IPS-20b (cell line): ENCODE data around the gene CBARP.
A peak's percentile ranks its signal among the peaks of the same experiment; 100 is the strongest.
"Not testable (repeated sequence)": the region's sequence is repeated elsewhere in the genome, so short reads cannot be mapped to it uniquely, and the experiment has no call there.

Source experiments
- H3K27ac ChIP-seq: one replicate; pipeline ENCODE4 v1.5.1; 2013; ENCODE audit warnings: low read length
- H3K27me3 ChIP-seq: 2 replicates; pipeline ENCODE4 v1.6.1; 2013; ENCODE audit warnings: mild to moderate bottlenecking, low read length, inconsistent platforms; ENCODE audit not compliant: insufficient read depth
- H3K36me3 ChIP-seq: 2 replicates; pipeline ENCODE4 v1.6.1; 2013; ENCODE audit warnings: low read depth, mild to moderate bottlenecking, inconsistent platforms, low read length, moderate library complexity; ENCODE audit not compliant: insufficient read depth
- H3K4me1 ChIP-seq: 2 replicates; pipeline ENCODE4 v1.6.1; 2013; ENCODE audit warnings: mild to moderate bottlenecking, control low read depth, inconsistent platforms, low read length, moderate library complexity; ENCODE audit not compliant: insufficient read depth
- H3K4me3 ChIP-seq: 2 replicates; pipeline ENCODE4 v1.5.1; 2013; ENCODE audit warnings: mild to moderate bottlenecking, low read length, inconsistent platforms
- H3K9ac ChIP-seq: 2 replicates; pipeline ENCODE4 v1.6.1; 2013; ENCODE audit warnings: low read depth, mild to moderate bottlenecking, inconsistent platforms, low read length, moderate library complexity
- H3K9me3 ChIP-seq: 2 replicates; pipeline ENCODE4 v1.6.1; 2013; ENCODE audit warnings: mild to moderate bottlenecking, low read depth, low read length, inconsistent platforms; ENCODE audit not compliant: insufficient read depth

Gene CBARP

GRCh38 chr19:1214862-1215731, 22.7 kb downstream of the CBARP start:
- no peaks in the 10 kb centered on the region; the same call in 1 of the 2 replicates for H3K36me3 ChIP-seq

GRCh38 chr19:1214299-1214861, 23.4 kb downstream of the CBARP start:
- Histone ChIP-seq H3K27ac (no peak overlapping the region), H3K4me1 (no peaks in the 10 kb centered on the region), H3K27me3 (no peaks in the 10 kb centered on the region), H3K9me3 (no peaks in the 10 kb centered on the region), H3K36me3 (peaks cover 6% of the 10 kb centered on the region), H3K9ac (no peak overlapping the region), H3K4me3 (no peak overlapping the region)

More at GRCh38 chr19:1214862-1215731, 22.7 kb downstream of the CBARP start:
- Histone ChIP-seq H3K4me3 (no peak overlapping the region), H3K27ac (no peak overlapping the region), H3K9ac (no peak overlapping the region), H3K27me3 (no peaks in the 10 kb centered on the region), H3K4me1 (no peaks in the 10 kb centered on the region), H3K9me3 (no peaks in the 10 kb centered on the region)

- no peaks in the 10 kb centered on the region for H3K27me3 ChIP-seq
- H3K9ac ChIP-seq, result no peak overlapping the region
- H3K9me3 ChIP-seq, result no peaks in the 10 kb centered on the region
- H3K4me3 ChIP-seq, result no peak overlapping the region
- H3K27ac ChIP-seq, result no peak overlapping the region
- H3K4me1 ChIP-seq, result no peaks in the 10 kb centered on the region
- peaks cover 6% of the 10 kb centered on the region for H3K36me3 ChIP-seq
These were observed 24.2 kb downstream of the CBARP start for GRCh38 chr19:1213391-1214286.

GRCh38 chr19:1211494-1212234, 26.1 kb downstream of the CBARP start:
- H3K27me3 ChIP-seq, result no peaks in the 10 kb centered on the region
- peaks cover 4% of the 10 kb centered on the region; the same call in 1 of the 2 replicates for H3K4me1 ChIP-seq
- peaks cover 6% of the 10 kb centered on the region for H3K36me3 ChIP-seq
- no peak overlapping the region for H3K27ac ChIP-seq
- H3K9me3 ChIP-seq, result no peaks in the 10 kb centered on the region
- no peak overlapping the region for H3K4me3 ChIP-seq
- H3K9ac ChIP-seq, result no peak overlapping the region

GRCh38 chr19:1210227-1210538, 27.6 kb downstream of the CBARP start:
- H3K36me3 ChIP-seq, result peaks cover 6% of the 10 kb centered on the region
- H3K27ac ChIP-seq, result no peak overlapping the region

GRCh38 chr19:1208830-1209229, 29.0 kb downstream of the CBARP start:
- not testable (repeated sequence) for H3K9ac ChIP-seq, H3K9me3 ChIP-seq, H3K4me1 ChIP-seq, H3K4me3 ChIP-seq, H3K36me3 ChIP-seq, H3K27ac ChIP-seq, H3K27me3 ChIP-seq

More at GRCh38 chr19:1210227-1210538, 27.6 kb downstream of the CBARP start:
- H3K4me1 ChIP-seq, result peaks cover 4% of the 10 kb centered on the region; the same call in 1 of the 2 replicates
- H3K4me3 ChIP-seq, result no peak overlapping the region
- H3K27me3 ChIP-seq, result no peaks in the 10 kb centered on the region
- H3K9ac ChIP-seq, result no peak overlapping the region
- H3K9me3 ChIP-seq, result no peaks in the 10 kb centered on the region

GRCh38 chr19:1206864-1207450, 30.8 kb downstream of the CBARP start:
- Histone ChIP-seq H3K36me3 (peaks cover 6% of the 10 kb centered on the region), H3K27ac (no peak overlapping the region), H3K27me3 (no peaks in the 10 kb centered on the region), H3K4me3 (peak overlapping the region; percentile 85), H3K9ac (peak overlapping the region; percentile 74), H3K9me3 (no peaks in the 10 kb centered on the region), H3K4me1 (peaks cover 4% of the 10 kb centered on the region; the same call in 1 of the 2 replicates)

- Histone ChIP-seq H3K36me3 (peaks cover 6% of the 10 kb centered on the region), H3K4me3 (peak overlapping the region; percentile 85), H3K27me3 (no peaks in the 10 kb centered on the region), H3K9ac (peak overlapping the region; percentile 74; the same call in 1 of the 2 replicates), H3K4me1 (peaks cover 4% of the 10 kb centered on the region; the same call in 1 of the 2 replicates), H3K9me3 (no peaks in the 10 kb centered on the region), H3K27ac (no peak overlapping the region)
These were observed 31.5 kb downstream of the CBARP start for GRCh38 chr19:1206150-1206863.

- Histone ChIP-seq H3K9ac (peak within 1 kb of the TSS; percentile 78; the same call in 1 of the 2 replicates), H3K9me3 (no peaks in the 10 kb centered on the region), H3K36me3 (peaks cover 6% of the 10 kb centered on the region), H3K4me3 (peak within 1 kb of the TSS; percentile 85), H3K4me1 (peaks cover 4% of the 10 kb centered on the region; the same call in 1 of the 2 replicates), H3K27ac (peak within 1 kb of the TSS; percentile 79), H3K27me3 (no peaks in the 10 kb centered on the region)
These were observed 32.4 kb downstream of the CBARP start, which contains the start of gene STK11 for GRCh38 chr19:1205114-1206099. Gene STK11 (plus strand): TSS chr19:1205778. CDS start chr19:1206914, 1,136 bp downstream.
